SH-SY5Y (cell line): Measurements from ENCODE around the gene SMAD5.

Experiments
- GATA2 ChIP-seq: IDR thresholded peaks from 2 replicates; pipeline ENCODE4 v1.6.1; 2011; ENCODE audit warnings: mild to moderate bottlenecking, low read depth, low read length
- GATA3 ChIP-seq: IDR thresholded peaks from 2 replicates; pipeline ENCODE4 v1.6.1; 2011; ENCODE audit warnings: low read depth, mild to moderate bottlenecking, low read length, moderate library complexity

DNA sequence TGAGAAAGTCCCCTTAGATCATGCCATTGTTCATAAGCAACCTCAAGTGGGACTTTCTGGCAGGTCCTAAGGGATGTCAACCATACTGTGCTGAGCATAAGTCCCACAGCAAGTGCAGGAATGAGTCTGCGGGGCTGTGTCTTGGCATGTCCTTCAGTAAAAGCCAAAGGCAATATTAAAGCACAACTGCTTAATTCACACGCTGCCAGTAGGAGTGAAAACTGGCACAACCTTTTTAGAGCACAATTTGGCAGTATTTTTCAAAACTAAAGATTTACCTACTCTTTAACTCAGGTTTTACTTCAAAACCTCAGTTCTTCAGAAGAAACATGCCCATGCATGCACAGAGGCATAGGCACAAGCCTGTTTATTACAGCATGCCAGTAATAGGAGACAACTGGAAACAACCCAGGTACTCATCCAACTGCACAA is 24.4 kb upstream of the SMAD5 start:
- TF ChIP-seq GATA2 (no peak), GATA3 (no peak)
